Activated CD4-positive, alpha-beta T cell treated with anti-CD3 and anti-CD28 coated beads, Interleukin-10, Interleukin-2, amounts not matched to agents 100 ng/mL and 50 ng/mL, durations not matched to agents 16 hours and 8 hours (primary cell): ENCODE data around the gene GUSB.

Experiments used
- DNase-seq: peaks from one replicate; pipeline ENCODE4 v3.0.0-alpha.2; 2020

The GUSB gene

GRCh38 chr7:65926588-65926987 is 55.4 kb downstream of the GUSB start:
- DNase-seq = no peak

- DNase-seq = no peak
Observed at GRCh38 chr7:65925040-65925439, 57.0 kb downstream of the GUSB start.

GRCh38 chr7:65924193-65924592 is 57.8 kb downstream of the GUSB start:
- DNase-seq = no peak

- DNase-seq = no peak
Observed at GRCh38 chr7:65923316-65923715, 58.7 kb downstream of the GUSB start.

- no peak for DNase-seq
Observed at GRCh38 chr7:65915921-65916657, 65.9 kb downstream of the GUSB start.

GRCh38 chr7:65912237-65912636 is 69.8 kb downstream of the GUSB start:
- no peak for DNase-seq
